Keratinocyte (primary cell): ENCODE results near the gene TAP2.

Source experiments
- EZH2 ChIP-seq: IDR thresholded peaks from one replicate; pipeline ENCODE4 v1.6.1; 2012; ENCODE audit warnings: inconsistent platforms, mild to moderate bottlenecking, low read length, moderate library complexity
- TF ChIP-seq, protein P1 (sequence below), 3 experiments: IDR thresholded peaks in 1 of 3; conservative IDR thresholded peaks in 1 of 3; optimal IDR thresholded peaks in 1 of 3; 2 replicates in 2 of 3; 3 replicates in 1 of 3; pipeline versions ENCODE3 to v1.5.1; 2011; ENCODE audit warnings: low read length in 3 of 3, mild to moderate bottlenecking in 3 of 3, moderate library complexity in 2 of 3, control low read depth in 1 of 3, inconsistent platforms in 1 of 3; ENCODE audit not compliant: insufficient read depth in 2 of 3; ENCODE audit errors: extremely low read depth in 1 of 3

DNA sequence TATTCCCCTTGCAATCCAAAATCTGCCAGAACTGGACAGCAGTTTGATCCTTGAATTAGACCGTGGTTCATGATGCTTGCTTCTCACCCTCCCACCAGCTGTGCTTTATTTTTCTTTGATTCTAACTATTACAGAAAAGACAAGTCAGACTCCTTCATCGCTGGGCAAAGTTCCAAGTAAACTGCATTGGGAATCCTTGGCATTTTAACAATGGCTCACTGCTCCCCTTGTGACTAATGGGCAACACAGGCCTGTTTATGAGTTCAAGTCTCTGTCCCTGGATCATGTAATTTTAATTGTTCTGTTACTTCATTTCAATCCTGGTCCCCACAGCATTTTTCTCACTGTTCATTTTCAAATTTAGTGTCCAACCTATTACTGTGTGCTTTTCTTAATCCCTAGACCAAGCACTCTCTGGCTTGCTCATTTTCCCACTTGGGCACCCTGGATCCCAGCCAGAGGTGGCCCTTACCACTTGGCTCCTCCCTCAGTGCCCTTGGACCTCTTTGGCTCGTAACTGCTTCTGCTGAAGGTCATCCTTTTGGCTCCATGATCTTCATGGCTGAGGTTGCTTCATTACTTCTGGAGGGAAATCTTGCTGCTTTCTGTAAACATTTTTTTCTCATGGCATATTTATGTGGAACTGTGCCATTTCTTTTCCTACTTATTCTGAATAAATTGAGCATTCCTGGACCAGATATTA is 48.3 kb upstream of the TAP2 start:
- TF ChIP-seq, protein P1, sequence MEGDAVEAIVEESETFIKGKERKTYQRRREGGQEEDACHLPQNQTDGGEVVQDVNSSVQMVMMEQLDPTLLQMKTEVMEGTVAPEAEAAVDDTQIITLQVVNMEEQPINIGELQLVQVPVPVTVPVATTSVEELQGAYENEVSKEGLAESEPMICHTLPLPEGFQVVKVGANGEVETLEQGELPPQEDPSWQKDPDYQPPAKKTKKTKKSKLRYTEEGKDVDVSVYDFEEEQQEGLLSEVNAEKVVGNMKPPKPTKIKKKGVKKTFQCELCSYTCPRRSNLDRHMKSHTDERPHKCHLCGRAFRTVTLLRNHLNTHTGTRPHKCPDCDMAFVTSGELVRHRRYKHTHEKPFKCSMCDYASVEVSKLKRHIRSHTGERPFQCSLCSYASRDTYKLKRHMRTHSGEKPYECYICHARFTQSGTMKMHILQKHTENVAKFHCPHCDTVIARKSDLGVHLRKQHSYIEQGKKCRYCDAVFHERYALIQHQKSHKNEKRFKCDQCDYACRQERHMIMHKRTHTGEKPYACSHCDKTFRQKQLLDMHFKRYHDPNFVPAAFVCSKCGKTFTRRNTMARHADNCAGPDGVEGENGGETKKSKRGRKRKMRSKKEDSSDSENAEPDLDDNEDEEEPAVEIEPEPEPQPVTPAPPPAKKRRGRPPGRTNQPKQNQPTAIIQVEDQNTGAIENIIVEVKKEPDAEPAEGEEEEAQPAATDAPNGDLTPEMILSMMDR (optimal IDR thresholded peaks at IDR 0.05 in 1 of 3, IDR thresholded peaks at IDR 0.05 in 1 of 3, conservative IDR thresholded peaks at IDR 0.05 in 1 of 3; ENCODE audit: extremely low read depth in 1 of 3, insufficient read depth in 2 of 3, low read length in 3 of 3), result no peak
- no peak for TF ChIP-seq EZH2
